Gastrocnemius medialis (tissue), 4 donors: ENCODE results near the gene RADIL. TPM values are rescaled to one million over a fixed set of nuclear protein-coding genes. Genes with fewer than 3 reads are reported as not detected.

Experiments used
- ATAC-seq, 2 donors: fragments of 150-250 bp; one replicate each; pipeline ENCODE4 v1.9.1; 2016
- DNase-seq, 2 donors: peaks; one replicate each; pipeline ENCODE4 v3.0.0-alpha.2; 2019
- H3K27ac ChIP-seq, 4 donors: fragments of 200-600 bp; sonication (generic); 1 replicate in 1 of 4; 2 replicates in 3 of 4; pipeline ENCODE4 v1.5.1; 2016 to 2018; ENCODE audit warnings: mild to moderate bottlenecking in 2 of 4, moderate library complexity in 1 of 4
- H3K27me3 ChIP-seq, 3 donors: fragments of 200-600 bp; sonication (generic) in 2 of 3; 1 replicate in 1 of 3; 2 replicates in 2 of 3; pipeline versions ENCODE4 v1.5.1 to v1.6.0; 2016 to 2019; ENCODE audit warnings: mild to moderate bottlenecking in 1 of 3, moderate library complexity in 1 of 3
- H3K36me3 ChIP-seq, 2 donors: fragments of 200-600 bp; sonication (generic) in 1 of 2; one replicate each; pipeline ENCODE4 v1.5.1; 2017 to 2018
- H3K4me1 ChIP-seq, 2 donors: fragments of 200-600 bp; sonication (generic) in 1 of 2; one replicate each; pipeline ENCODE4 v1.5.1; 2016 to 2017; ENCODE audit warnings: mild to moderate bottlenecking in 2 of 2
- H3K4me3 ChIP-seq, 4 donors: fragments of 200-600 bp; sonication (generic) in 3 of 4; 1 replicate in 1 of 4; 2 replicates in 3 of 4; pipeline ENCODE4 v1.5.1; 2016 to 2019; ENCODE audit warnings: mild to moderate bottlenecking in 2 of 4
- H3K9me3 ChIP-seq, 3 donors: fragments of 200-600 bp; sonication (generic) in 2 of 3; 1 replicate in 1 of 3; 2 replicates in 2 of 3; pipeline ENCODE4 v1.5.1; 2016 to 2019
- POLR2A ChIP-seq, 2 donors: fragments of 450-650 bp; IDR thresholded peaks; one replicate each; pipeline ENCODE4 v1.6.1; 2017; ENCODE audit warnings: antibody characterized with exemption in 2 of 2, mild to moderate bottlenecking in 2 of 2, moderate library complexity in 2 of 2
- in situ Hi-C, 4 donors: fragments of 200-750 bp; cut with MboI; loops; one replicate each; pipeline versions ENCODE4 v1.15.0 to v1.8.0; 2017; ENCODE audit warnings: low sequenced_read_pairs in 4 of 4
- intact Hi-C: fragments of 100-400 bp; cut with DNase I; formaldehyde crosslinking; loops from one replicate; pipeline ENCODE4 v1.15.1; 2023; ENCODE audit warnings: low total_unique reads
- total RNA-seq, 4 donors: library from RNA; depleted of rRNA; stranded (reverse); fragments of >200 nt; gene quantifications; one replicate each; pipeline versions ENCODE4 v1.1.0 to v1.2.3, GENCODE V29; 2016
- TF ChIP-seq, protein P1 (sequence below), 5 experiments: fragments of 450-650 bp in 3 of 5; fragments of 200-600 bp in 2 of 5; sonication (generic) in 2 of 5; IDR thresholded peaks in 4 of 5; conservative IDR thresholded peaks in 1 of 5; 1 replicate in 4 of 5; 2 replicates in 1 of 5; pipeline ENCODE4 v1.5.1; 2016 to 2019; ENCODE audit warnings: antibody characterized with exemption in 5 of 5, mild to moderate bottlenecking in 3 of 5, moderate library complexity in 3 of 5

RADIL gene
- total RNA-seq, 4 donors from 2014 or later: 2.1 to 12.1 (median 5.0) TPM

DNA sequence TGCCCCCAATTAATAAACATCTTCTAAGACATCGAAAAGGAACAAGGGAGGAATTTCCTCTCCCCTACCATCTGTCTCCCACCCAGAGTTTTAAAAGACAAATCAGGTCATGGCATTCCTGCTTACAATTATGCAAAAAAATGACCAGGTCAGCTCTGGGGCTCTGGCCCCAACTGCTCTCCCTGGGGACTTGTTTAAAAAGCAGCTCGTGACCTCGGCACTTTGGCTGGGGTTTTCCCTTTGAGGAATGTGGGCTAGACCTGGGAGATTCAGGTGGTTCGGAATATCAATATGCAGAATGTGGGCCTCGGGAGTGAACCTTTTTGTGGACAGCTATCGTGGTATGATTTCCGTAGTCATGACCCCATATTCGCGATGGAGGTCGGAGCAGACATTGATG is 648 bp upstream of the RADIL start:
- no peak for DNase-seq
- in situ Hi-C loops: loop anchor here in 1 of 4 donors (10.0 kb wide), 1 partner anchor 89 kb away; no protein-coding TSS in a partner anchor
- no peak for ATAC-seq
- Histone ChIP-seq H3K27me3 (peaks cover 0 to 10% (median 4%) of the 10 kb centered on the region in 3 donors), H3K9me3 (no peaks in the 10 kb centered on the region), H3K27ac (no peak overlapping the region), H3K4me3 (no peak overlapping the region), H3K36me3 (no peaks in the 10 kb centered on the region), H3K4me1 (peaks cover 0 to 4% of the 10 kb centered on the region in 2 donors)
- intact Hi-C loops: loop anchor here (5.0 kb wide), 1 partner anchor 242 kb away; no protein-coding TSS in a partner anchor
- TF ChIP-seq, protein P1, sequence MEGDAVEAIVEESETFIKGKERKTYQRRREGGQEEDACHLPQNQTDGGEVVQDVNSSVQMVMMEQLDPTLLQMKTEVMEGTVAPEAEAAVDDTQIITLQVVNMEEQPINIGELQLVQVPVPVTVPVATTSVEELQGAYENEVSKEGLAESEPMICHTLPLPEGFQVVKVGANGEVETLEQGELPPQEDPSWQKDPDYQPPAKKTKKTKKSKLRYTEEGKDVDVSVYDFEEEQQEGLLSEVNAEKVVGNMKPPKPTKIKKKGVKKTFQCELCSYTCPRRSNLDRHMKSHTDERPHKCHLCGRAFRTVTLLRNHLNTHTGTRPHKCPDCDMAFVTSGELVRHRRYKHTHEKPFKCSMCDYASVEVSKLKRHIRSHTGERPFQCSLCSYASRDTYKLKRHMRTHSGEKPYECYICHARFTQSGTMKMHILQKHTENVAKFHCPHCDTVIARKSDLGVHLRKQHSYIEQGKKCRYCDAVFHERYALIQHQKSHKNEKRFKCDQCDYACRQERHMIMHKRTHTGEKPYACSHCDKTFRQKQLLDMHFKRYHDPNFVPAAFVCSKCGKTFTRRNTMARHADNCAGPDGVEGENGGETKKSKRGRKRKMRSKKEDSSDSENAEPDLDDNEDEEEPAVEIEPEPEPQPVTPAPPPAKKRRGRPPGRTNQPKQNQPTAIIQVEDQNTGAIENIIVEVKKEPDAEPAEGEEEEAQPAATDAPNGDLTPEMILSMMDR (IDR thresholded peaks at IDR 0.05 in 4 of 5, conservative IDR thresholded peaks at IDR 0.05 in 1 of 5): no peak
- no peak for TF ChIP-seq POLR2A (IDR thresholded peaks at IDR 0.05)

DNA sequence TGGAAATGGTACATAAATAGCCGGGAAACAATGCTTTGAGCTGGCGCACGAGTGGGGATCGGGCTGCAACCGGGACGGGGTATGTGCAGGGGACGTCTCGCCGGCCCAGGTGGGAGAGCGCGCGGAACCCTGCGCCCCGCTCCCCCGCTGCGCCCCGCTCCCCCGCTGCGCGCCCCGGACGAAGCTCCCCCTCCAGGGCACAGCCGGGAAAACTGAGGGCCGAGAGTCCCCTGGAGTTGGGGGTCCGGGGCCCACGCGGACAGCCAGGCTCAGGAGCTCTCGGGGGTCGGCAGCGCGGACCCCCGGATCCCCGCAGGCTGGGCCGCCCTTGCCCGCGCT is 514 bp downstream of the RADIL start:
- H3K27me3 ChIP-seq: peaks cover 0 to 10% (median 4%) of the 10 kb centered on the region in 3 donors
- intact Hi-C loops (loop anchor here (2.0 to 5.0 kb wide), 2 partner anchors 34 to 241 kb away; no protein-coding TSS in a partner anchor), in situ Hi-C loops (loop anchor here in 1 of 4 donors (10.0 kb wide), 1 partner anchor 88 kb away; no protein-coding TSS in a partner anchor)
- peak overlapping the region; percentile 69 to 80 (median 74) for H3K27ac ChIP-seq
- H3K36me3 ChIP-seq: no peaks in the 10 kb centered on the region
- peak overlapping the region; percentile 51 to 66 (median 53) for H3K4me3 ChIP-seq
- ATAC-seq (no peak), DNase-seq (no peak)
- peaks cover 0 to 4% of the 10 kb centered on the region in 2 donors for H3K4me1 ChIP-seq
- H3K9me3 ChIP-seq: no peaks in the 10 kb centered on the region
- TF ChIP-seq, protein P1 (IDR thresholded peaks at IDR 0.05 in 4 of 5, conservative IDR thresholded peaks at IDR 0.05 in 1 of 5): no peak
- no peak for TF ChIP-seq POLR2A (IDR thresholded peaks at IDR 0.05)

DNA sequence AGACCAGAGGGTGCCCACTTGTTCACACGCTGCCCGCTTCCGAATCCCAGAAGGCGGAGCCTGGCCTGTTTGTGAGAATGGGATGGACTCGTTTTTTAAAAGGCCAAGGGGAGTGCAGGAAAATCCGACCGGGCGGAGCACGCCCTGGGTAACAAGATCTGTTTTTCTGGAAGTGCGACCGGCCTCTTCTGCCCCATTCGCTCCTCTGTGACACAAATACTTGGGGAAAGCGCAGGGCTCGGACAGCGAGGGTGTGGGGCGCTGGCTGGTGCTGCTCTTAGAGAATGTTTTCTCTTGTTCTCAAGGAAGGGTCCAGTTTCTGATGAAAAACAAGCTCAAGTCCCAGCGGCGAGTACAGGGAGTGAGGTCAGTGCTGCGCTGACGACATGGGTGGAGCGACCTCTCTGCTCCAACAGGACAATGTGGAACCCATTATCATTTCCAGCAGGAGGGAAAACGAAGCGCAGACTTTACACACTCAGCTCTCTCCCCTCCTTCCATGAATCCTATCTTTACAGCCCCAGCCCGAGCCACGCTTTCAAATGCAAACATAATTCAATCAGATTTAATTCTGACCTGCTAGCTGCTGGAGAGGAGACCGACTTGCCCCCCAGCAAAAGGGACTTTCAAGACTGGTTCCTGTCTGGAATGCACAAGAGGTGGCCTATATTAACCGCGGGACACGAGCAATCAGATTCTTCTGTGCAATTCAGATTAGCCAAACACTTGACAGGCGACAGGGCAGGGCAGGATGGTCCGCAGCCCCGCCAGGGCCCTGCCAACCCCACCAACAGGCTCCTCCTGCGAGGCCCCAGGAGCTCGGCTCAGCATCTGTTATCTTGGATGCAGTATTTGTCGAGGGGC is 1.1 kb downstream of the RADIL start:
- ATAC-seq (peak; percentile 56 to 73), DNase-seq (peak; percentile 59)
- Histone ChIP-seq H3K9me3 (no peaks in the 10 kb centered on the region), H3K27ac (peak overlapping the region; percentile 69 to 80 (median 74)), H3K4me3 (peak overlapping the region; percentile 51 to 66 (median 53)), H3K27me3 (peaks cover 0 to 10% (median 4%) of the 10 kb centered on the region in 3 donors), H3K4me1 (peaks cover 0 to 4% of the 10 kb centered on the region in 2 donors), H3K36me3 (no peaks in the 10 kb centered on the region)
- TF ChIP-seq, protein P1 (IDR thresholded peaks at IDR 0.05 in 4 of 5, conservative IDR thresholded peaks at IDR 0.05 in 1 of 5): no peak
- TF ChIP-seq POLR2A (IDR thresholded peaks at IDR 0.05): peak in 1 of 2 donors; percentile 66
- intact Hi-C loops: loop anchor here (2.0 to 5.0 kb wide), 2 partner anchors 34 to 240 kb away; no protein-coding TSS in a partner anchor
- in situ Hi-C loops: loop anchor here in 1 of 4 donors (10.0 kb wide), 1 partner anchor 88 kb away; no protein-coding TSS in a partner anchor

DNA sequence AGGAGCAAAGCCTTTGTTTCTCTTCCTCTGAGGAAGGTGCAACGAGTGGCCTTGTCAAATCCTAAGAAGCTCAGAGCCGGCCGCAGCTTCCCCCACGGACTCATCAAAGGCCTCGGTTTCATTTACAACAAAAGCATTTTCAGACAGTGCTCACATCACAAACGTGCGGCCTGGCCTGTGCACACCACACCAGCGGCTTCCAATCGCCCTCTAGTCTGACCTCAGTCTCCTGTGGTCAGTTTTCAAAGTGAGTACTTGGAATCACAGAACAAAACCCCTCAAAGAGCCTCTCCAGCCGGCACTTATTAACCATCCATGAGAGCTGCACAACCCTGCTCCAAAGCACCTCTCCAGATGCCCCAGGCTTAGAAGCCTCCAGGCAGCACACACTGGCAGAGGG is 3.3 kb downstream of the RADIL start:
- H3K4me1 ChIP-seq: peaks cover 0 to 4% of the 10 kb centered on the region in 2 donors
- in situ Hi-C loops (loop anchor here in 1 of 4 donors (10.0 kb wide), 1 partner anchor 85 kb away; no protein-coding TSS in a partner anchor), intact Hi-C loops (loop anchor here (5.0 kb wide), 1 partner anchor 238 kb away; no protein-coding TSS in a partner anchor)
- peak overlapping the region in 3 of 4 donors; percentile 41 to 50 (median 46) for H3K27ac ChIP-seq
- peaks cover 0 to 10% (median 4%) of the 10 kb centered on the region in 3 donors for H3K27me3 ChIP-seq
- TF ChIP-seq, protein P1 (IDR thresholded peaks at IDR 0.05 in 4 of 5, conservative IDR thresholded peaks at IDR 0.05 in 1 of 5): no peak
- DNase-seq: no peak
- peak overlapping the region in 2 of 4 donors; percentile 17 to 24 for H3K4me3 ChIP-seq
- H3K9me3 ChIP-seq: no peaks in the 10 kb centered on the region
- peaks cover 0 to 4% of the 10 kb centered on the region in 2 donors for H3K36me3 ChIP-seq
- no peak for ATAC-seq
